Gastroesophageal sphincter (tissue), 3 donors: Measurements from ENCODE around the gene KDM4C.

Experiments used
- POLR2A ChIP-seq, 2 donors: fragments of 450-650 bp; IDR thresholded peaks; one replicate each; pipeline ENCODE4 v1.6.1; 2017; ENCODE audit warnings: antibody characterized with exemption in 2 of 2, mild to moderate bottlenecking in 2 of 2, moderate library complexity in 1 of 2
- TF ChIP-seq, protein P1 (sequence below), 4 experiments: fragments of 200-600 bp in 2 of 4; fragments of 450-650 bp in 2 of 4; sonication (generic) in 1 of 4; IDR thresholded peaks; one replicate each; pipeline ENCODE4 v1.5.1; 2017 to 2019; ENCODE audit warnings: antibody characterized with exemption in 4 of 4, mild to moderate bottlenecking in 2 of 4, moderate library complexity in 2 of 4

DNA sequence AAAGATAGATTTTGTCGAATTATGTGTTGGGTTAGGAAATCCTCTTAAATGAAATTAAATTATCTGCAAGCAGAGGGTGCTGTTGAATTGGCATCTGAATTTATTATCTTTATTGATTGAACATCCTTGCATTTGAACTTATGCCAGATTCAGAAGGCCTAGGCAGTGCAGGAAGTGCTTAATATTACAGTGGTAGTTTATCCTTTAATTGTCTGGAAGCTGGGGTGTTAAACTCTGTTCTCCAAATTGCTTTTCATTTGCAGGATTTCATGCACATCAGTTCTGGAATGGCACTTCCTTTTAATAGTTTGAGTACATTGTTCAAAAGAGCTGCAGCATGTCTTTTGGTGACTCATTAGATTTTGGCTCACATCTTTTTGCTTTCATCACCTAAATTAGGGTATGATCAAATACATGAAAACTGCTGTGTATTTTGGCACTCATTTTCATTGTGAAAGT lies 186.3 kb downstream of the KDM4C start:
- TF ChIP-seq, protein P1, sequence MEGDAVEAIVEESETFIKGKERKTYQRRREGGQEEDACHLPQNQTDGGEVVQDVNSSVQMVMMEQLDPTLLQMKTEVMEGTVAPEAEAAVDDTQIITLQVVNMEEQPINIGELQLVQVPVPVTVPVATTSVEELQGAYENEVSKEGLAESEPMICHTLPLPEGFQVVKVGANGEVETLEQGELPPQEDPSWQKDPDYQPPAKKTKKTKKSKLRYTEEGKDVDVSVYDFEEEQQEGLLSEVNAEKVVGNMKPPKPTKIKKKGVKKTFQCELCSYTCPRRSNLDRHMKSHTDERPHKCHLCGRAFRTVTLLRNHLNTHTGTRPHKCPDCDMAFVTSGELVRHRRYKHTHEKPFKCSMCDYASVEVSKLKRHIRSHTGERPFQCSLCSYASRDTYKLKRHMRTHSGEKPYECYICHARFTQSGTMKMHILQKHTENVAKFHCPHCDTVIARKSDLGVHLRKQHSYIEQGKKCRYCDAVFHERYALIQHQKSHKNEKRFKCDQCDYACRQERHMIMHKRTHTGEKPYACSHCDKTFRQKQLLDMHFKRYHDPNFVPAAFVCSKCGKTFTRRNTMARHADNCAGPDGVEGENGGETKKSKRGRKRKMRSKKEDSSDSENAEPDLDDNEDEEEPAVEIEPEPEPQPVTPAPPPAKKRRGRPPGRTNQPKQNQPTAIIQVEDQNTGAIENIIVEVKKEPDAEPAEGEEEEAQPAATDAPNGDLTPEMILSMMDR (IDR thresholded peaks at IDR 0.05), result no peak
- no peak for TF ChIP-seq POLR2A (IDR thresholded peaks at IDR 0.05)
